CD14-positive monocyte (primary cell): ENCODE measurements around the gene PLEKHG2. TPM values are rescaled to one million over a fixed set of nuclear protein-coding genes. Genes with fewer than 3 reads are reported as not detected.
"Not testable (repeated sequence)": the region's sequence is repeated elsewhere in the genome, so short reads cannot be mapped to it uniquely, and the experiment has no call there.

Experiments
- DNase-seq, 3 donors: peaks; one replicate each; pipeline ENCODE4 v3.0.0-alpha.2; 2011 to 2022
- H2AFZ ChIP-seq: 2 replicates; pipeline ENCODE4 v1.6.0; 2012; ENCODE audit warnings: mild to moderate bottlenecking, low read depth, low read length, inconsistent platforms; ENCODE audit not compliant: insufficient read depth, poor library complexity, severe bottlenecking
- H3K27ac ChIP-seq, 2 donors: 1 replicate in 1 of 2; 2 replicates in 1 of 2; pipeline ENCODE4 v1.5.1; 2012 to 2013; ENCODE audit warnings: low read length in 2 of 2, control low read depth in 1 of 2, inconsistent platforms in 1 of 2, low read depth in 1 of 2, mild to moderate bottlenecking in 1 of 2
- H3K27me3 ChIP-seq, 2 donors: one replicate each; pipeline versions ENCODE4 v1.6.0 to v1.6.1; 2011 to 2013; ENCODE audit warnings: low read length in 2 of 2; ENCODE audit not compliant: control insufficient read depth in 2 of 2, insufficient read depth in 2 of 2
- H3K36me3 ChIP-seq, 2 donors: replicated peaks in 1 of 2; 1 replicate in 1 of 2; 2 replicates in 1 of 2; pipeline versions ENCODE4 v1.5.1 to v1.6.1; 2012 to 2013; ENCODE audit warnings: low read length in 2 of 2, control low read depth in 1 of 2, inconsistent platforms in 1 of 2, mild to moderate bottlenecking in 1 of 2; ENCODE audit not compliant: insufficient read depth in 2 of 2, control insufficient read depth in 1 of 2
- H3K4me1 ChIP-seq, 2 donors: 1 replicate in 1 of 2; 2 replicates in 1 of 2; pipeline versions ENCODE4 v1.5.1 to v1.6.1; 2012 to 2013; ENCODE audit warnings: low read length in 2 of 2, control low read depth in 1 of 2, inconsistent platforms in 1 of 2, mild to moderate bottlenecking in 1 of 2, moderate library complexity in 1 of 2; ENCODE audit not compliant: insufficient read depth in 2 of 2, control insufficient read depth in 1 of 2
- H3K4me2 ChIP-seq: replicated peaks from 2 replicates; pipeline ENCODE3; 2012; ENCODE audit warnings: low read length, moderate library complexity, mild to moderate bottlenecking; ENCODE audit not compliant: poor library complexity, severe bottlenecking; ENCODE audit errors: extremely low read depth
- H3K4me3 ChIP-seq, 3 experiments: fragments of 200-600 bp in 1 of 3; sonication (generic) in 1 of 3; replicated peaks in 1 of 3; 1 replicate in 2 of 3; 2 replicates in 1 of 3; pipeline ENCODE4 v1.5.1; 2011 to 2013; ENCODE audit warnings: low read length in 3 of 3, mild to moderate bottlenecking in 3 of 3, control low read depth in 2 of 3, low read depth in 2 of 3, inconsistent platforms in 1 of 3, moderate library complexity in 1 of 3
- H3K79me2 ChIP-seq: 2 replicates; pipeline ENCODE4 v1.6.0; 2012; ENCODE audit warnings: mild to moderate bottlenecking, control low read depth, inconsistent platforms, low read length, moderate library complexity; ENCODE audit not compliant: insufficient read depth
- H3K9ac ChIP-seq: 2 replicates; pipeline ENCODE4 v1.6.0; 2017; ENCODE audit warnings: low read length, mild to moderate bottlenecking; ENCODE audit not compliant: insufficient read depth, poor library complexity, severe bottlenecking
- H3K9me3 ChIP-seq, 2 donors: replicated peaks in 1 of 2; 1 replicate in 1 of 2; 2 replicates in 1 of 2; pipeline versions ENCODE4 v1.5.1 to v1.6.1; 2012 to 2013; ENCODE audit warnings: low read length in 2 of 2, control low read depth in 1 of 2; ENCODE audit not compliant: control insufficient read depth in 1 of 2, insufficient read depth in 1 of 2
- H4K20me1 ChIP-seq: 2 replicates; pipeline ENCODE4 v1.6.0; 2012; ENCODE audit warnings: mild to moderate bottlenecking, low read length, control low read depth, moderate library complexity; ENCODE audit not compliant: insufficient read depth
- H3K27ac Mint-ChIP-seq, 7 donors: one replicate each; pipeline ENCODE4 v1.8.0; 2020; ENCODE audit warnings: mild to moderate bottlenecking in 7 of 7, mixed read lengths in 7 of 7, moderate library complexity in 6 of 7, inconsistent platforms in 2 of 7
- H3K27me3 Mint-ChIP-seq, 3 donors: one replicate each; pipeline ENCODE4 v1.8.0; 2021 to 2022; ENCODE audit warnings: low read depth in 3 of 3, mild to moderate bottlenecking in 3 of 3, mixed read lengths in 3 of 3, moderate library complexity in 3 of 3, inconsistent platforms in 1 of 3
- H3K36me3 Mint-ChIP-seq, 2 donors: one replicate each; pipeline ENCODE4 v1.8.0; 2020; ENCODE audit warnings: mixed read lengths in 2 of 2, inconsistent platforms in 1 of 2, mild to moderate bottlenecking in 1 of 2
- H3K4me1 Mint-ChIP-seq: one replicate; pipeline ENCODE4 v1.8.0; 2020; ENCODE audit warnings: mild to moderate bottlenecking, mixed read lengths
- H3K4me3 Mint-ChIP-seq, 2 donors: one replicate each; pipeline ENCODE4 v1.8.0; 2020; ENCODE audit warnings: mild to moderate bottlenecking in 2 of 2, mixed read lengths in 2 of 2, moderate library complexity in 1 of 2
- H3K9me3 Mint-ChIP-seq, 7 donors: one replicate each; pipeline ENCODE4 v1.8.0; 2020 to 2022; ENCODE audit warnings: mixed read lengths in 7 of 7, mild to moderate bottlenecking in 6 of 7, moderate library complexity in 6 of 7, inconsistent platforms in 2 of 7
- CTCF ChIP-seq: fragments of 200-600 bp; IDR thresholded peaks from one replicate; pipeline ENCODE4 v1.8.0; 2022; ENCODE audit warnings: antibody characterized with exemption, mild to moderate bottlenecking
- WGBS: methylation state at CpG from one replicate; pipeline ENCODE4 v1.1.5; 2013; ENCODE audit warnings: missing lambda C conversion rate; ENCODE audit not compliant: insufficient coverage; 5-methylcytosine and 5-hydroxymethylcytosine counted together
- intact Hi-C, 2 donors: fragments of 100-400 bp; cut with micrococcal nuclease; formaldehyde crosslinking; loops; one replicate each; pipeline versions ENCODE4 v1.15.0 to v1.15.1; 2023
- polyA plus RNA-seq, 3 donors: library from polyadenylated mRNA; depleted of rRNA in 1 of 3; unstranded in 2 of 3; stranded (reverse) in 1 of 3; fragments of 300-500 nt in 2 of 3; fragments of >200 nt in 1 of 3; fragmentation: Illumina TruSeq in 2 of 3; gene quantifications; 1 replicate in 2 of 3; 2 replicates in 1 of 3; pipeline ENCODE4 v1.2.3, GENCODE V29; 2012 to 2021

The PLEKHG2 gene
- polyA plus RNA-seq, 3 donors: 0.73 to 202 (median 1.2) TPM

- Histone ChIP-seq H3K79me2 (no peaks in the 10 kb centered on the region), H4K20me1 (no peaks in the 10 kb centered on the region), H3K9ac (no peak overlapping the region), H3K4me2 (no peak overlapping the region), H3K27me3 (no peaks in the 10 kb centered on the region), H3K4me3 (no peak overlapping the region), H3K36me3 (peaks cover 85 to 100% of the 10 kb centered on the region in 2 donors), H3K9me3 (no peaks in the 10 kb centered on the region), H3K4me1 (no peaks in the 10 kb centered on the region), H2AFZ (no peak overlapping the region), H3K27ac (no peak overlapping the region)
- Mint-ChIP-seq H3K36me3 (peaks cover 85 to 92% of the 10 kb centered on the region in 2 donors), H3K27me3 (peaks cover 0 to 3% (median 0%) of the 10 kb centered on the region in 3 donors), H3K27ac (no peak overlapping the region), H3K4me1 (no peaks in the 10 kb centered on the region), H3K9me3 (no peaks in the 10 kb centered on the region), H3K4me3 (no peak overlapping the region)
- intact Hi-C loops: no loop called here
- no peak for TF ChIP-seq CTCF
- no peak for DNase-seq
- 92% methylated on average over 15 of the region's 18 CpGs for WGBS
Observed at GRCh38 chr19:39377373-39378362, 34.8 kb upstream of the PLEKHG2 start.

- H3K27ac ChIP-seq, H3K9me3 ChIP-seq, H3K9me3 Mint-ChIP-seq, H3K4me2 ChIP-seq, H3K27me3 Mint-ChIP-seq, intact Hi-C loops, DNase-seq, H3K79me2 ChIP-seq, H3K27me3 ChIP-seq, H2AFZ ChIP-seq, H3K4me1 ChIP-seq, H3K9ac ChIP-seq, H3K4me3 Mint-ChIP-seq, H4K20me1 ChIP-seq, H3K4me1 Mint-ChIP-seq, H3K4me3 ChIP-seq: not testable (repeated sequence)
- peaks cover 90 to 100% of the 10 kb centered on the region in 2 donors for H3K36me3 ChIP-seq
- 100% methylated on average over 1 of the region's 4 CpGs for WGBS
- Mint-ChIP-seq H3K27ac (peak overlapping the region in 1 of 7 donors; percentile 4), H3K36me3 (peaks cover 93 to 95% of the 10 kb centered on the region in 2 donors)
Observed at GRCh38 chr19:39379366-39379765, 33.1 kb upstream of the PLEKHG2 start.
